CD4-positive, alpha-beta memory T cell (primary cell): ENCODE measurements around the gene TPRG1. TPM values are rescaled to one million over a fixed set of nuclear protein-coding genes. Genes with fewer than 3 reads are reported as not detected.

ENCODE experiments used
- CTCF ChIA-PET: fragments of 350-600 bp; sonication (Branson Sonifier 250); formaldehyde crosslinking; loops from one replicate; lab custom pipeline; 2021; ENCODE audit warnings: inconsistent platforms; ENCODE audit not compliant: partially characterized antibody; lab: Charles Lee
- POLR2A ChIA-PET: fragments of 350-600 bp; sonication (Branson Sonifier 250); formaldehyde crosslinking; loops from one replicate; lab custom pipeline; 2021; ENCODE audit not compliant: partially characterized antibody; lab: Charles Lee
- DNase-seq, 5 donors: peaks; one replicate each; pipeline versions ENCODE4 v3.0.0 to v3.0.0-alpha.2; 2020 to 2022; ENCODE audit warnings: mixed read lengths in 1 of 5
- H3K27ac ChIP-seq: one replicate; pipeline ENCODE4 v1.7.0; 2013; ENCODE audit warnings: low read depth, low read length
- H3K27me3 ChIP-seq: 2 replicates; pipeline ENCODE4 v1.7.0; 2013; ENCODE audit warnings: mild to moderate bottlenecking, low read length, moderate library complexity; ENCODE audit not compliant: insufficient read depth
- H3K36me3 ChIP-seq: 2 replicates; pipeline ENCODE4 v1.7.0; 2013; ENCODE audit warnings: mild to moderate bottlenecking, low read length, moderate library complexity; ENCODE audit not compliant: insufficient read depth
- H3K4me1 ChIP-seq: 2 replicates; pipeline ENCODE4 v1.7.0; 2013; ENCODE audit warnings: mild to moderate bottlenecking, low read length, moderate library complexity; ENCODE audit not compliant: insufficient read depth
- H3K4me3 ChIP-seq, 2 donors: one replicate each; pipeline ENCODE4 v1.7.0; 2013; ENCODE audit warnings: low read length in 2 of 2, mild to moderate bottlenecking in 1 of 2
- H3K9me3 ChIP-seq, 2 donors: one replicate each; pipeline ENCODE4 v1.7.0; 2013; ENCODE audit warnings: low read length in 2 of 2, control low read depth in 1 of 2; ENCODE audit not compliant: control insufficient read depth in 1 of 2
- H3K27ac Mint-ChIP-seq, 7 donors: one replicate each; pipeline ENCODE4 v1.8.0; 2020 to 2021; ENCODE audit warnings: mixed read lengths in 7 of 7, mild to moderate bottlenecking in 6 of 7, inconsistent platforms in 3 of 7, moderate library complexity in 3 of 7
- H3K27me3 Mint-ChIP-seq, 2 donors: one replicate each; pipeline ENCODE4 v1.8.0; 2020 to 2021; ENCODE audit warnings: mixed read lengths in 2 of 2
- H3K36me3 Mint-ChIP-seq, 2 donors: one replicate each; pipeline ENCODE4 v1.8.0; 2020 to 2021; ENCODE audit warnings: mixed read lengths in 2 of 2, inconsistent platforms in 1 of 2, mild to moderate bottlenecking in 1 of 2
- H3K4me1 Mint-ChIP-seq, 4 donors: one replicate each; pipeline ENCODE4 v1.8.0; 2020 to 2021; ENCODE audit warnings: mixed read lengths in 4 of 4, mild to moderate bottlenecking in 1 of 4
- H3K4me3 Mint-ChIP-seq, 8 donors: one replicate each; pipeline ENCODE4 v1.8.0; 2020 to 2021; ENCODE audit warnings: mixed read lengths in 8 of 8, mild to moderate bottlenecking in 7 of 8, moderate library complexity in 6 of 8, inconsistent platforms in 3 of 8
- H3K9me3 Mint-ChIP-seq, 8 donors: one replicate each; pipeline ENCODE4 v1.8.0; 2020 to 2021; ENCODE audit warnings: mixed read lengths in 8 of 8, mild to moderate bottlenecking in 5 of 8, inconsistent platforms in 3 of 8, moderate library complexity in 1 of 8
- intact Hi-C: fragments of 100-400 bp; cut with micrococcal nuclease; formaldehyde crosslinking; loops from one replicate; pipeline ENCODE4 v1.15.1; 2023
- polyA plus RNA-seq, 2 donors: library from polyadenylated mRNA; unstranded; fragments of 300-500 nt; fragmentation: Illumina TruSeq; gene quantifications; one replicate each; pipeline ENCODE4 v1.2.3, GENCODE V29; 2021
- total RNA-seq, 2 experiments: library from RNA; stranded (reverse); gene quantifications; one replicate each; pipeline ENCODE4 v1.2.3, GENCODE V29; 2021

TPRG1 gene
- total and polyA plus RNA-seq, 4 experiments from 2014 or later = 8.2 to 61.4 (median 31.7) TPM

- Mint-ChIP-seq H3K27ac (no peak overlapping the region), H3K36me3 (no peaks in the 10 kb centered on the region), H3K4me3 (no peak overlapping the region), H3K9me3 (no peaks in the 10 kb centered on the region), H3K4me1 (no peaks in the 10 kb centered on the region), H3K27me3 (peaks cover 0 to 1% of the 10 kb centered on the region in 2 donors)
- H3K4me3 ChIP-seq = no peak overlapping the region
- no peak overlapping the region for H3K27ac ChIP-seq
- H3K27me3 ChIP-seq = no peaks in the 10 kb centered on the region
- H3K4me1 ChIP-seq = no peaks in the 10 kb centered on the region
- H3K36me3 ChIP-seq = no peaks in the 10 kb centered on the region
- intact Hi-C loops = no loop called here
- no peaks in the 10 kb centered on the region for H3K9me3 ChIP-seq
- POLR2A ChIA-PET = no interaction called here
- no peak for DNase-seq
- CTCF ChIA-PET = interaction anchor here (0.9 kb wide), 1 partner anchor 153 kb away, joined by 3 read pairs; no protein-coding TSS in a partner anchor
Measured at GRCh38 chr3:189158034-189158433, 13.7 kb upstream of the TPRG1 start.

- no peaks in the 10 kb centered on the region for H3K36me3 ChIP-seq
- H3K4me1 ChIP-seq = no peaks in the 10 kb centered on the region
- Mint-ChIP-seq H3K4me3 (no peak overlapping the region), H3K27ac (no peak overlapping the region), H3K27me3 (peaks cover 0 to 1% of the 10 kb centered on the region in 2 donors), H3K4me1 (no peaks in the 10 kb centered on the region), H3K36me3 (no peaks in the 10 kb centered on the region), H3K9me3 (no peaks in the 10 kb centered on the region)
- H3K27ac ChIP-seq = no peak overlapping the region
- ChIA-PET CTCF (interaction anchor here (0.8 kb wide), 1 partner anchor 12 kb away, joined by 3 read pairs; no protein-coding TSS in a partner anchor), POLR2A (no interaction called here)
- H3K4me3 ChIP-seq = no peak overlapping the region
- intact Hi-C loops = no loop called here
- no peak for DNase-seq
- no peaks in the 10 kb centered on the region for H3K9me3 ChIP-seq
- no peaks in the 10 kb centered on the region for H3K27me3 ChIP-seq
Measured at GRCh38 chr3:189160519-189161309, 11.1 kb upstream of the TPRG1 start.

- Mint-ChIP-seq H3K27ac (peak overlapping the region in 1 of 7 donors; percentile 49), H3K4me1 (peaks cover 0 to 11% (median 0%) of the 10 kb centered on the region in 4 donors), H3K27me3 (no peaks in the 10 kb centered on the region), H3K9me3 (no peaks in the 10 kb centered on the region), H3K4me3 (no peak overlapping the region), H3K36me3 (no peaks in the 10 kb centered on the region)
- DNase-seq = no peak
- intact Hi-C loops = no loop called here
- ChIA-PET CTCF (interaction anchor here (0.9 to 2.7 kb wide), 2 partner anchors 10 to 1425 kb away, joined by 3 to 13 read pairs; no protein-coding TSS in a partner anchor), POLR2A (no interaction called here)
- H3K36me3 ChIP-seq = no peaks in the 10 kb centered on the region
- H3K4me3 ChIP-seq = no peak overlapping the region
- H3K27me3 ChIP-seq = no peaks in the 10 kb centered on the region
- H3K27ac ChIP-seq = no peak overlapping the region
- H3K4me1 ChIP-seq = no peaks in the 10 kb centered on the region
- H3K9me3 ChIP-seq = no peaks in the 10 kb centered on the region
Measured at GRCh38 chr3:189165092-189165612, 6.6 kb upstream of the TPRG1 start.

- H3K4me1 ChIP-seq = no peaks in the 10 kb centered on the region
- H3K4me3 ChIP-seq = no peak overlapping the region
- peaks cover 0 to 11% (median 0%) of the 10 kb centered on the region in 4 donors for H3K4me1 Mint-ChIP-seq
- H3K36me3 Mint-ChIP-seq = no peaks in the 10 kb centered on the region
- H3K9me3 Mint-ChIP-seq = no peaks in the 10 kb centered on the region
- no peaks in the 10 kb centered on the region for H3K27me3 Mint-ChIP-seq
- POLR2A ChIA-PET = no interaction called here
- no peak overlapping the region for H3K27ac ChIP-seq
- CTCF ChIA-PET = no interaction called here
- H3K27ac Mint-ChIP-seq = no peak overlapping the region
- no peaks in the 10 kb centered on the region for H3K9me3 ChIP-seq
- no peaks in the 10 kb centered on the region for H3K36me3 ChIP-seq
- H3K27me3 ChIP-seq = no peaks in the 10 kb centered on the region
- intact Hi-C loops = no loop called here
- no peak for DNase-seq
- no peak overlapping the region for H3K4me3 Mint-ChIP-seq
Measured at GRCh38 chr3:189166321-189166720, 5.5 kb upstream of the TPRG1 start.

GRCh38 chr3:189167027-189167766, 4.6 kb upstream of the TPRG1 start:
- Histone ChIP-seq H3K27ac (no peak overlapping the region), H3K36me3 (no peaks in the 10 kb centered on the region), H3K4me3 (no peak overlapping the region), H3K27me3 (no peaks in the 10 kb centered on the region), H3K9me3 (no peaks in the 10 kb centered on the region), H3K4me1 (no peaks in the 10 kb centered on the region)
- H3K4me3 Mint-ChIP-seq = no peak overlapping the region
- H3K9me3 Mint-ChIP-seq = no peaks in the 10 kb centered on the region
- peaks cover 0 to 11% (median 3%) of the 10 kb centered on the region in 4 donors for H3K4me1 Mint-ChIP-seq
- H3K27me3 Mint-ChIP-seq = no peaks in the 10 kb centered on the region
- H3K27ac Mint-ChIP-seq = no peak overlapping the region
- ChIA-PET CTCF (no interaction called here), POLR2A (no interaction called here)
- DNase-seq = no peak
- intact Hi-C loops = no loop called here
- no peaks in the 10 kb centered on the region for H3K36me3 Mint-ChIP-seq

GRCh38 chr3:189168711-189169110, 3.1 kb upstream of the TPRG1 start:
- CTCF ChIA-PET = no interaction called here
- peak overlapping the region in 1 of 7 donors; percentile 21 for H3K27ac Mint-ChIP-seq
- no peaks in the 10 kb centered on the region for H3K36me3 Mint-ChIP-seq
- H3K9me3 Mint-ChIP-seq = no peaks in the 10 kb centered on the region
- no peak for DNase-seq
- H3K4me3 ChIP-seq = no peak overlapping the region
- no peak overlapping the region for H3K27ac ChIP-seq
- H3K27me3 Mint-ChIP-seq = no peaks in the 10 kb centered on the region
- H3K4me1 ChIP-seq = no peaks in the 10 kb centered on the region
- H3K27me3 ChIP-seq = no peaks in the 10 kb centered on the region
- H3K4me1 Mint-ChIP-seq = peaks cover 0 to 15% (median 5%) of the 10 kb centered on the region in 4 donors
- H3K9me3 ChIP-seq = no peaks in the 10 kb centered on the region
- intact Hi-C loops = no loop called here
- POLR2A ChIA-PET = no interaction called here
- no peaks in the 10 kb centered on the region for H3K36me3 ChIP-seq
- H3K4me3 Mint-ChIP-seq = no peak overlapping the region

GRCh38 chr3:189169728-189170127, 2.0 kb upstream of the TPRG1 start:
- ChIA-PET CTCF (interaction anchor here (1.0 to 1.6 kb wide), 2 partner anchors 41 to 215 kb away, joined by 3 read pairs; no protein-coding TSS in a partner anchor), POLR2A (no interaction called here)
- no peak overlapping the region for H3K27ac Mint-ChIP-seq

More at GRCh38 chr3:189169728-189170127, 2.0 kb upstream of the TPRG1 start:
- no peak for DNase-seq
- no peaks in the 10 kb centered on the region for H3K4me1 ChIP-seq
- no peaks in the 10 kb centered on the region for H3K9me3 Mint-ChIP-seq
- no peaks in the 10 kb centered on the region for H3K36me3 ChIP-seq
- no peak overlapping the region for H3K4me3 Mint-ChIP-seq
- intact Hi-C loops = no loop called here
- no peaks in the 10 kb centered on the region for H3K27me3 ChIP-seq
- no peaks in the 10 kb centered on the region for H3K9me3 ChIP-seq
- no peak overlapping the region for H3K4me3 ChIP-seq
- H3K27ac ChIP-seq = no peak overlapping the region
- H3K27me3 Mint-ChIP-seq = no peaks in the 10 kb centered on the region
- no peaks in the 10 kb centered on the region for H3K36me3 Mint-ChIP-seq
- peaks cover 0 to 15% (median 5%) of the 10 kb centered on the region in 4 donors for H3K4me1 Mint-ChIP-seq
